ENCODE results near the gene P2RX4. TPM values are rescaled to one million over a fixed set of nuclear protein-coding genes. Genes with fewer than 3 reads are reported as not detected.
"Not testable (repeated sequence)": the region's sequence is repeated elsewhere in the genome, so short reads cannot be mapped to it uniquely, and the experiment has no call there.

P2RX4 gene
- total RNA-seq, result 100 to 1,000 TPM; 117 to 125 TPM

DNA sequence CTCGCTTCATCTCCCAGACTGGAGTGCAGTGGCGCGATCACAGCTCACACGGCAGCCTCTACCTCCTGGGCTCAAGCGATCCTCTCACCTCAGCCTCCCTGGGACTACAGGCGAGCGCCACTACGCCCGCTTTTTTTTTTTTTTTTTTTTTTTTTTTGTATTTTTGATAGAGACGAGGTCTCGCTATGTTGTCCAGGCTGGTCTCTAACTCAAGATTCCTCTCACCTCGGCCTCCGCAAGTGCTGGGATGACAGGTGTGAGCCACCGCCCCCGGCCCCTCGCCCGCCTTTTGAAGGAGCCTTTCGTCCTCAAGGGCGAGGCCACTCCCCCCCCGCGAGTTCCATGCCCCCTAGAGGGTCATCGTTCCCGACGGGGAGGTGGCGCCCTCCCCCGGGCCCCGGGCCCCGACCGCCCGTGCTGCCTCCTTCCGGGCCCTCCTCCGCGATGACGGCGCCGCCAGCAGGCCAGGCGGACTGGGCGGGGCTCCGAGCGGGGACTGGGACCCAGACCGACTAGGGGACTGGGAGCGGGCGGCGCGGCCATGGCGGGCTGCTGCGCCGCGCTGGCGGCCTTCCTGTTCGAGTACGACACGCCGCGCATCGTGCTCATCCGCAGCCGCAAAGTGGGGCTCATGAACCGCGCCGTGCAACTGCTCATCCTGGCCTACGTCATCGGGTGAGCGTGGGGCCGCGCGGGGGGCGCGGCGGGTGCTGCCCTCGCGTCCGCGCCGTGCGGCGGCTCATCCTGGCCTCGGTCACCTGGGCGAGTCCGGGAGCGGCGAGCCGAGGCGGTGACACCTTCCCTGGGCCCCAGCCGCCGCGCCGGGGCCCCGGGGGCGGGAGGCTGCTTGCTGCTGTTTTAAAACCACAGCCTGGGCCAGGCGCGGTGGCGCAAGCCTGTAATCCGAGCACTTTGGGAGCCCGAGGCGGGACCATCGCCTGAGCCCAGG lies at the start of gene P2RX4:
P2RX4 (plus strand) TSS at position 506 of the 949 bp plus-strand sequence; CDS start at position 542, 36 bp downstream.
- H3K27me3 Mint-ChIP-seq, result peaks cover under 1% of the 10 kb centered on the region
- CTCF ChIA-PET, result interaction anchor here (1.1 to 1.2 kb wide), 2 partner anchors 13 to 15 kb away, joined by 3 to 10 read pairs; no protein-coding TSS in a partner anchor
- H3K4me1 Mint-ChIP-seq, result peaks cover 52% of the 10 kb centered on the region
- POLR2A ChIA-PET, result interaction anchor here (0.9 to 8.6 kb wide), 14 partner anchors 12 to 173 kb away, joined by 3 to 177 read pairs (median 4); partner anchors contain the start of gene P2RX7
- H3K36me3 Mint-ChIP-seq (ENCODE audit: low read depth), result peaks cover 35% of the 10 kb centered on the region
- peak; percentile 92 for DNase-seq
- H3K27ac Mint-ChIP-seq, result peak within 1 kb of the TSS; percentile 88
- H3K9me3 Mint-ChIP-seq, result peaks cover under 1% of the 10 kb centered on the region
- peak within 1 kb of the TSS; percentile 83 for H3K4me3 Mint-ChIP-seq

DNA sequence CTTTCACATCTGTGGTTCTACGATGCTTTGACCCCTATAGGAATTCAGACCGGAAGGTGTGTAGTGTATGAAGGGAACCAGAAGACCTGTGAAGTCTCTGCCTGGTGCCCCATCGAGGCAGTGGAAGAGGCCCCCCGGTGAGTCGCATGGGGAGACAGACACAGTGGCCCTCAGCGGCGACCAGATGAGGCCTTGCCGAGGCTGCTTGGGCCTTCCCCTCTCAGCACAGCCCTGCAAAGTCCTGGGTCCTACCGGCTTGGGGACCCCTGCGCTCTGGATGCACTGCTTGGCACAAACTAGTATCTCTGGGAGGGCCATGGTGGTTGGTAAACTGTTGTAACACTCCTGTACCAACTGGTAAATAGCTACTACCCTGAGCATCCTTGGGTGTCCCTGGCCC lies 47.5 kb upstream of the P2RX4 start:
- Mint-ChIP-seq H3K9me3 (peaks cover 13% of the 10 kb centered on the region), H3K27ac (no peak overlapping the region), H3K27me3 (no peaks in the 10 kb centered on the region), H3K36me3 (ENCODE audit: low read depth) (peaks cover 74% of the 10 kb centered on the region), H3K4me1 (peaks cover 11% of the 10 kb centered on the region), H3K4me3 (no peak overlapping the region)
- DNase-seq, result no peak
- CTCF ChIA-PET, result no interaction called here
- POLR2A ChIA-PET, result no interaction called here

- Mint-ChIP-seq H3K36me3 (ENCODE audit: low read depth) (peaks cover 70% of the 10 kb centered on the region), H3K4me3 (no peak overlapping the region), H3K27ac (no peak overlapping the region), H3K4me1 (peaks cover 11% of the 10 kb centered on the region), H3K27me3 (no peaks in the 10 kb centered on the region), H3K9me3 (peaks cover 8% of the 10 kb centered on the region)
- DNase-seq, result no peak
- POLR2A ChIA-PET, result no interaction called here
- CTCF ChIA-PET, result no interaction called here
These were observed 46.9 kb upstream of the P2RX4 start for GRCh38 chr12:121162985-121163384.

DNA sequence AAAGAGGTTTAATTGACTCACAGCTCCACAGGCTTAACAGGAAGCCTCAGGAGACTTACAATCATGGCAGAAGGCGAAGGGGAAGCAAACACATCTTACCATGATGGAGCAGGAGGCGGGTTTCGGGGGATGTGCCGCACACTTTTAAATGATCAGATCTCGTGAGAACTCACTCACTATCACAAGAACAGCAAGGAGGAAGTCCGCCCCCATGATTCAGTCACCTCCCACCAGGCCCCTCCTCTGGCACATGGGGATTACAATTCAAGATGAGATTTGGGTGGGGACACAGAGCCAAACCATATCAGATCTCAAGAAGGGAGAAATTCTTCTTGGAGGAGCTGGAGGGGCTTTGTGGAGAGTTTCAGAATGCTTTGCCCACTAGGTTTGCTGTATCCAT lies 45.1 kb upstream of the P2RX4 start:
- H3K4me1 Mint-ChIP-seq, H3K27me3 Mint-ChIP-seq, DNase-seq, H3K9me3 Mint-ChIP-seq, H3K27ac Mint-ChIP-seq, CTCF ChIA-PET, H3K4me3 Mint-ChIP-seq, POLR2A ChIA-PET: not testable (repeated sequence)
- H3K36me3 Mint-ChIP-seq (ENCODE audit: low read depth), result peaks cover 60% of the 10 kb centered on the region

DNA sequence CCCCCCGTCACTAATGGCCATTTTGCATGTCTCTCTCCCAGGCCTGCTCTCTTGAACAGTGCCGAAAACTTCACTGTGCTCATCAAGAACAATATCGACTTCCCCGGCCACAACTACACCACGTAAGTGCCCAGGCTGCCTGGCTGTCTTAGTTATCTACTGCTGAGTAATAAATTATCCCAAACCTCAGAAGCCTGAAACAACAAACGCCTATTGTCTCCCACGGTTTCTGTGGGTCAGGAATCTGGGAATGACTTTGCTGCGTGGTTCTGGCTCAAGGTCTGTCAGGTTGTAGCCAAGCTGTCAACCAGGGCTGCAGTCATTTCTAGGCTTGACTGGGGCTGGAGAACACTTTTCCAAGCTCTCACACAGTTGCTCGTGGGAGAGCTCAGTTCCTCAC lies 44.6 kb upstream of the P2RX4 start:
- Mint-ChIP-seq H3K27ac (no peak overlapping the region), H3K4me3 (no peak overlapping the region), H3K9me3 (no peaks in the 10 kb centered on the region), H3K4me1 (no peaks in the 10 kb centered on the region), H3K27me3 (no peaks in the 10 kb centered on the region), H3K36me3 (ENCODE audit: low read depth) (peaks cover 61% of the 10 kb centered on the region)
- ChIA-PET POLR2A (no interaction called here), CTCF (no interaction called here)
- no peak for DNase-seq

GRCh38 chr12:121166356-121166755 lies 43.6 kb upstream of the P2RX4 start:
- ChIA-PET POLR2A (no interaction called here), CTCF (no interaction called here)
- Mint-ChIP-seq H3K27ac (no peak overlapping the region), H3K36me3 (ENCODE audit: low read depth) (peaks cover 58% of the 10 kb centered on the region), H3K27me3 (no peaks in the 10 kb centered on the region), H3K4me1 (no peaks in the 10 kb centered on the region), H3K4me3 (no peak overlapping the region), H3K9me3 (no peaks in the 10 kb centered on the region)
- DNase-seq, result no peak

DNA sequence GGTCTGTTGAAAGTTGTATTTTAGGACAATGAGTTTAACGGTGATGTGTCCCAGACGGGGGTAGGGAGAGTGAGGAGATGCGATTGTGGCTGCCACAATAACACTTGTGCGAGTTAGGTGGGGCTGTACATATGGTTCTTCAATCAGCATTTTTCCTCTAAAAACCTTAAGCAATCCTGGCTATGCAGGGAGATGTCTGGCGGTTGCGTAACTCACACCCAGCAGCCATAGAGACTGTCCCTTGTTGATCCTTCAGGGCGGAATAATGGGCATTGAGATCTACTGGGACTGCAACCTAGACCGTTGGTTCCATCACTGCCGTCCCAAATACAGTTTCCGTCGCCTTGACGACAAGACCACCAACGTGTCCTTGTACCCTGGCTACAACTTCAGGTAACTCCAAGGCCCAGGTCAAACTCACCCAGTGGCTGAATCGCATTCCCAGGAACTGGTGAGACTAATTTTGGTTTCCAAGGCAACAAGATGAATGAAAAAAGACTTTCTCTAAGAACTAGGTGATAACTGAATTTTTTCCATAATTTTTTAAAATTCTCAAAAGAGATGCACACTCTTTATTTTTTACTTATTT lies 42.6 kb upstream of the P2RX4 start:
- Mint-ChIP-seq H3K27ac (no peak overlapping the region), H3K36me3 (ENCODE audit: low read depth) (peaks cover 55% of the 10 kb centered on the region), H3K9me3 (no peaks in the 10 kb centered on the region), H3K4me1 (no peaks in the 10 kb centered on the region), H3K27me3 (no peaks in the 10 kb centered on the region), H3K4me3 (no peak overlapping the region)
- DNase-seq, result no peak
- CTCF ChIA-PET, result no interaction called here
- POLR2A ChIA-PET, result no interaction called here

GRCh38 chr12:121167951-121168350 lies 42.0 kb upstream of the P2RX4 start:
- no peak overlapping the region for H3K4me3 Mint-ChIP-seq
- ChIA-PET POLR2A (no interaction called here), CTCF (no interaction called here)
- H3K9me3 Mint-ChIP-seq, result no peaks in the 10 kb centered on the region
- H3K36me3 Mint-ChIP-seq (ENCODE audit: low read depth), result peaks cover 49% of the 10 kb centered on the region
- H3K27me3 Mint-ChIP-seq, result no peaks in the 10 kb centered on the region
- H3K27ac Mint-ChIP-seq, result no peak overlapping the region
- no peak for DNase-seq
- no peaks in the 10 kb centered on the region for H3K4me1 Mint-ChIP-seq

DNA sequence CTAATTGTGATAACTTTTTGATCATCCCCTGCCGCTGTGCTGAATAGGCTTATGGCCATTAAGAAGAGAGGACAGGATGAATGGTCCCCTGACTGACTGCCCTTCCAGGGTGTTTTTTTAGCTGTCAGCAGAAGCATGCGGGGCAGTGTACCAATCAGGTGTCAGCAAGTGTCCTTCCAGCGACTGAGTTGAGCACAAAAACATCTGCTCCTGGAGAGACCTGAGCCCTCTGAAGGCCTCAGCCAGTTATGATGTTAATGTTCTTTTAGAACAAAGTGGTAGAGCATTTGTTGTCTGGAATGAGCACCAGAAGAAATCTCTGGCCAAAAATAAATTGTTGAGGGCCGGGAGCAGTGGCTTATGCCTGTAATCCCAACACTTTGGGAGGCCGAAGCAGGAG lies 39.8 kb upstream of the P2RX4 start:
- Mint-ChIP-seq H3K27me3 (no peaks in the 10 kb centered on the region), H3K36me3 (ENCODE audit: low read depth) (peaks cover 46% of the 10 kb centered on the region), H3K4me1 (no peaks in the 10 kb centered on the region), H3K4me3 (no peak overlapping the region), H3K9me3 (no peaks in the 10 kb centered on the region), H3K27ac (no peak overlapping the region)
- ChIA-PET POLR2A (no interaction called here), CTCF (no interaction called here)
- no peak for DNase-seq

DNA sequence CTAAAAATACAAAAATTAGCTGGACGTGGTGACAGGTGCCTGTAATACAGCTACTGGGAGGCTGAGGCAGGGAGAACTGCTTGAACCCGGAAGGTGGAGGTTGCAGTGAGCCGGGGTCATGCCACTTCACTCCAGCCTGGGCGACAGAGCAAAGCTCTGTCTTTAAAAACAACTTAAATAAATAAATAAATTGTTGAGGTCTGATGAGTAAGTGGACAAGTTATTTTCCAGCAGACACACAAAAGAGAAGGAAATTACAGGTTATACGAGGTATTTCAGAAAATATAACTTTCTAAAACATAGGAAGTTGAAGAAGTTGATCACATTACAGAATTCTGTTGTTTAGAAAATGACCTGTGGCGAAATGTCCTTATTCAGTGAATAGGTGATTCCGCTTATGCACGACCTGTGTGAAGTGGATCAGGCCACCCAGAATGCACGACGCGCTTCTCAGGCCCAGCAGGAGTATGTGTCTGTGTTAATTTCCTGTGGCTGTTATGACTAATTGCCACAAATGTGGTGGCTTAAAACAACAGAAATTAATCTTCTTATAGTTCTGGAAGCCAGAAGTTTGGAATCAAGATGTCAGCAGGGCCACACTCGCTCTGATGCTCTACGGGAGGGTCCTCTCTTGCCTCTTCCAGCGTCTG lies 39.2 kb upstream of the P2RX4 start:
- POLR2A ChIA-PET, result no interaction called here
- Mint-ChIP-seq H3K4me1 (no peaks in the 10 kb centered on the region), H3K27ac (no peak overlapping the region), H3K4me3 (no peak overlapping the region), H3K9me3 (no peaks in the 10 kb centered on the region), H3K36me3 (ENCODE audit: low read depth) (peaks cover 46% of the 10 kb centered on the region), H3K27me3 (no peaks in the 10 kb centered on the region)
- no peak for DNase-seq
- CTCF ChIA-PET, result no interaction called here

DNA sequence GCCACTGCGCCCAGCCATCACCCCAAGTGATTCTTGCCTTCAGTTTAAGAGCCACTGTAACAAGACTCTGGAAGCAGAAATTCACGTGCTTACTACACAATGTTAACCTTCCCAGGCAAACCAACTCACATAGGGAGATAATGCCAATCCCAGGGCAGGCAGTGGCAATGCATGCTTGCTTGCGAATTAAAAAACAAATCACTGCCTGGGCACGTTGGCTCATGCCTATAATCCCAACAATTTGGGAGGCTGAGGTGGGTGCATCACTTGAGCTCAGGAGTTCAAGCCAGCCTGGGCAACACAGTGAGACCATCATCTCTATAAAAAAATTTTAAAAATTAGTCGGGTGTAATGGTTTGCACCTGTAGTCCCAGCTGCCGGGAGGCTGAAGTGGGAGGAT lies 37.8 kb upstream of the P2RX4 start:
- H3K27me3 Mint-ChIP-seq, result no peaks in the 10 kb centered on the region
- DNase-seq, result no peak
- CTCF ChIA-PET, result interaction anchor here (0.6 kb wide), 1 partner anchor 15 kb away, joined by 3 read pairs; no protein-coding TSS in a partner anchor
- no peak overlapping the region for H3K4me3 Mint-ChIP-seq
- H3K36me3 Mint-ChIP-seq (ENCODE audit: low read depth), result peaks cover 47% of the 10 kb centered on the region
- POLR2A ChIA-PET, result interaction anchor here (1.2 kb wide), 1 partner anchor 58 kb away, joined by 3 read pairs; no protein-coding TSS in a partner anchor
- H3K9me3 Mint-ChIP-seq, result no peaks in the 10 kb centered on the region
- peaks cover 2% of the 10 kb centered on the region for H3K4me1 Mint-ChIP-seq
- no peak overlapping the region for H3K27ac Mint-ChIP-seq

- DNase-seq, result no peak
- H3K4me3 Mint-ChIP-seq, result no peak overlapping the region
- peaks cover 53% of the 10 kb centered on the region for H3K36me3 Mint-ChIP-seq (ENCODE audit: low read depth)
- no peak overlapping the region for H3K27ac Mint-ChIP-seq
- POLR2A ChIA-PET, result no interaction called here
- H3K27me3 Mint-ChIP-seq, result no peaks in the 10 kb centered on the region
- no peaks in the 10 kb centered on the region for H3K9me3 Mint-ChIP-seq
- CTCF ChIA-PET, result no interaction called here
- H3K4me1 Mint-ChIP-seq, result peaks cover 2% of the 10 kb centered on the region
These were observed 34.4 kb upstream of the P2RX4 start for GRCh38 chr12:121175383-121176119.
